Breast epithelium (tissue), 4 donors: ENCODE results near the gene RAD51AP1. TPM values are rescaled to one million over a fixed set of nuclear protein-coding genes. Genes with fewer than 3 reads are reported as not detected.

Source experiments
- DNase-seq, 2 donors: peaks; one replicate each; pipeline ENCODE4 v3.0.0-alpha.2; 2019; ENCODE audit warnings: low spot score in 2 of 2
- H3K27ac ChIP-seq, 2 donors: fragments of 200-600 bp; sonication (generic) in 1 of 2; one replicate each; pipeline ENCODE4 v1.5.1; 2016 to 2019; ENCODE audit warnings: mild to moderate bottlenecking in 1 of 2
- H3K27me3 ChIP-seq, 2 donors: fragments of 200-600 bp; sonication (generic) in 1 of 2; one replicate each; pipeline versions ENCODE4 v1.5.1 to v1.6.0; 2017 to 2019; ENCODE audit warnings: control low read depth in 1 of 2, mild to moderate bottlenecking in 1 of 2
- H3K36me3 ChIP-seq: fragments of 200-600 bp; one replicate; pipeline ENCODE4 v1.5.1; 2019
- H3K4me1 ChIP-seq, 2 donors: fragments of 200-600 bp; sonication (generic); one replicate each; pipeline ENCODE4 v1.5.1; 2016 to 2019; ENCODE audit warnings: control low read depth in 1 of 2
- H3K4me3 ChIP-seq, 3 donors: fragments of 200-600 bp; sonication (generic); 1 replicate in 2 of 3; 2 replicates in 1 of 3; pipeline ENCODE4 v1.5.1; 2016 to 2019; ENCODE audit warnings: mild to moderate bottlenecking in 3 of 3, moderate library complexity in 2 of 3
- H3K9me3 ChIP-seq, 2 donors: fragments of 200-600 bp; sonication (generic) in 1 of 2; one replicate each; pipeline ENCODE4 v1.5.1; 2016 to 2019; ENCODE audit warnings: control low read depth in 1 of 2
- POLR2A ChIP-seq: fragments of 450-650 bp; IDR thresholded peaks from one replicate; pipeline ENCODE4 v1.6.1; 2016; ENCODE audit warnings: antibody characterized with exemption, mild to moderate bottlenecking, moderate library complexity
- POLR2AphosphoS5 ChIP-seq, 3 donors: sonication (generic); formaldehyde crosslinking; IDR thresholded peaks; one replicate each; pipeline ENCODE4 v1.6.1; 2017; ENCODE audit warnings: antibody characterized with exemption in 3 of 3
- intact Hi-C: fragments of 100-400 bp; cut with DNase I; formaldehyde crosslinking; loops from one replicate; pipeline ENCODE4 v1.15.1; 2023; ENCODE audit warnings: low total_unique reads
- total RNA-seq, 3 donors: library from RNA; depleted of rRNA; stranded (reverse); fragments of >200 nt; gene quantifications; one replicate each; pipeline ENCODE4 v1.1.0, GENCODE V29; 2016
- TF ChIP-seq, protein P1 (sequence below), 3 donors: fragments of 450-650 bp; IDR thresholded peaks; one replicate each; pipeline ENCODE4 v1.5.1; 2016 to 2017; ENCODE audit warnings: antibody characterized with exemption in 3 of 3, mild to moderate bottlenecking in 3 of 3, moderate library complexity in 3 of 3

The RAD51AP1 gene
- total RNA-seq, 3 donors from 2014 or later, result 2.1 to 5.4 (median 2.9) TPM

DNA sequence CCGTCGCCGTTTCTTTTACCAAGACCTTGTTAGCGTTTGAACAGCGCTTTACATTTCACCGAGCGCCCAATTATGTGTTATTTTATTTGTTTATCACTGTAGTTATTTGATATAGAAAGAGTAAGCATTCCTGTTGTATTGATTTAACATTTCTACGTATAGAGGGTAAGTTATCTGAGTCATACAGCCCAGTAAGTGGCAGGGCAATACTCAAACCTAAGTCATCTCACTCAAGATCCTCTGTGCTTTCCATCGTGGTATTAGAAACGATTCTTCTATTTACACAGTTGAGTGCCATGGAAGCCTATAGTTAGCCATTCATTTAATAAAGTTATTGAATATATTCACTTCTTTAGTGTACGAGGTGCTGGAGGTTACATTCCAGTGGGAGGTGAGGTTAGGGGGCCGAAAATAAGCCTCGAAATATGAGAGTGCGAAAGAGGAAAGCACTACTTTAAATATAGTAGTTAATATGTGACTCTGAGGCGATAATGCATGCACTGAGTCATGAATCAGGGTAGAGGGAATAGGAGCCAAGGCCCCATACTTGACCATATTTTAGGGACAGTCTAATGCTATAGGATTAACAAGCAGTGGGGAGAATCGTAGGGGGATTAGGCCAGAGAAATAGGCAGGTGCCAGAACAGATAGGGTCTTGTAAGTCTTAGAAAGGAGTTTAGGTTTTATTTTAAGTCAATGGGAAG lies 629 bp downstream of the RAD51AP1 start:
- Histone ChIP-seq H3K27ac (peak overlapping the region in 1 of 2 donors; percentile 88), H3K36me3 (no peaks in the 10 kb centered on the region), H3K4me3 (peak overlapping the region; percentile 56 to 80 (median 75)), H3K27me3 (no peaks in the 10 kb centered on the region), H3K9me3 (no peaks in the 10 kb centered on the region), H3K4me1 (peaks cover 0 to 4% of the 10 kb centered on the region in 2 donors)
- TF ChIP-seq POLR2AphosphoS5 (IDR thresholded peaks at IDR 0.05) (no peak), POLR2A (no peak)
- TF ChIP-seq, protein P1, sequence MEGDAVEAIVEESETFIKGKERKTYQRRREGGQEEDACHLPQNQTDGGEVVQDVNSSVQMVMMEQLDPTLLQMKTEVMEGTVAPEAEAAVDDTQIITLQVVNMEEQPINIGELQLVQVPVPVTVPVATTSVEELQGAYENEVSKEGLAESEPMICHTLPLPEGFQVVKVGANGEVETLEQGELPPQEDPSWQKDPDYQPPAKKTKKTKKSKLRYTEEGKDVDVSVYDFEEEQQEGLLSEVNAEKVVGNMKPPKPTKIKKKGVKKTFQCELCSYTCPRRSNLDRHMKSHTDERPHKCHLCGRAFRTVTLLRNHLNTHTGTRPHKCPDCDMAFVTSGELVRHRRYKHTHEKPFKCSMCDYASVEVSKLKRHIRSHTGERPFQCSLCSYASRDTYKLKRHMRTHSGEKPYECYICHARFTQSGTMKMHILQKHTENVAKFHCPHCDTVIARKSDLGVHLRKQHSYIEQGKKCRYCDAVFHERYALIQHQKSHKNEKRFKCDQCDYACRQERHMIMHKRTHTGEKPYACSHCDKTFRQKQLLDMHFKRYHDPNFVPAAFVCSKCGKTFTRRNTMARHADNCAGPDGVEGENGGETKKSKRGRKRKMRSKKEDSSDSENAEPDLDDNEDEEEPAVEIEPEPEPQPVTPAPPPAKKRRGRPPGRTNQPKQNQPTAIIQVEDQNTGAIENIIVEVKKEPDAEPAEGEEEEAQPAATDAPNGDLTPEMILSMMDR (IDR thresholded peaks at IDR 0.05), result no peak
- intact Hi-C loops, result no loop called here
- DNase-seq, result no peak

DNA sequence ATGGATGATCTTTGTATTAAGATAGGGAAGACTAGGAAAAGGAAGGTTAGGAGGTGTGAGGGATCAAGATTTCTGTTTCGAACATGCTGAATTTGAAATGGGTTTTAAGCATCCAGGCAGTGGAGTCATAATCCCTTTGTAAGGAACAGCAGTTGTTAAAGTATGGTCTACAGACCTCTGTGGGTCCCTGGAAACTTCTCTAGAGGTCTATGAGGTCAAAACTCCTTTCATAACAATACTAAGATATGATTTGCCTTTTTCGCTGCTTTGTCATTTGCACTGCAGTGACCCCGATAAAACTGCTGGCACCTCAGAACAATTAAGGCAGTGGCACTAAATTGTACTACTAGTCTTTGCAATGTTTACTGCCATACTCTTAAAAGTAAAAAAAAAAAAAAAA lies 1.5 kb downstream of the RAD51AP1 start:
- Histone ChIP-seq H3K9me3 (no peaks in the 10 kb centered on the region), H3K27ac (no peak overlapping the region), H3K27me3 (no peaks in the 10 kb centered on the region), H3K4me1 (peaks cover 0 to 4% of the 10 kb centered on the region in 2 donors), H3K36me3 (no peaks in the 10 kb centered on the region), H3K4me3 (no peak overlapping the region)
- DNase-seq, result no peak
- TF ChIP-seq POLR2AphosphoS5 (IDR thresholded peaks at IDR 0.05), result no peak
- TF ChIP-seq POLR2A, result no peak
- TF ChIP-seq, protein P1 (IDR thresholded peaks at IDR 0.05), result no peak
- intact Hi-C loops, result no loop called here

DNA sequence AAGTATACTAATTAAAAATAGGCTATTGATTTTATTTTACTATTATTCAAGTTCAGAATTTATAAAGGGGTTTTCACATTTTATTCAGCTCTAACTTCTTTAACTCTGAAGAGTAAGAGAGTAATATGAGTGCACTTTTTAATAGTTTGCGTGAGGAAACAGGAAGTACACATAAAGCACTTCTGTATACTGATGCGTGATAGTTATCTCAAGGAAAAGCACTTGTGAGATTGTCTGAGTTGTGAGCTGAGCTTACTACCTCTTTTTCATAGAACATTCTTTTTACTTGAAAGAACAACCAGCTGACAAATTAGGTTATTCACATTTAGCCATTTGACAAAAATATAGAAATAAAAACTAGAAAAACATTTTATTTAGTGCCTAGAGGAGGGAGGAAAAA lies 1.9 kb downstream of the RAD51AP1 start:
- H3K36me3 ChIP-seq, result no peaks in the 10 kb centered on the region
- no peak overlapping the region for H3K27ac ChIP-seq
- H3K4me3 ChIP-seq, result no peak overlapping the region
- intact Hi-C loops, result no loop called here
- DNase-seq, result no peak
- H3K9me3 ChIP-seq, result no peaks in the 10 kb centered on the region
- no peak for TF ChIP-seq POLR2AphosphoS5 (IDR thresholded peaks at IDR 0.05)
- no peak for TF ChIP-seq POLR2A
- TF ChIP-seq, protein P1 (IDR thresholded peaks at IDR 0.05), result no peak
- H3K4me1 ChIP-seq, result peaks cover 0 to 4% of the 10 kb centered on the region in 2 donors
- no peaks in the 10 kb centered on the region for H3K27me3 ChIP-seq

DNA sequence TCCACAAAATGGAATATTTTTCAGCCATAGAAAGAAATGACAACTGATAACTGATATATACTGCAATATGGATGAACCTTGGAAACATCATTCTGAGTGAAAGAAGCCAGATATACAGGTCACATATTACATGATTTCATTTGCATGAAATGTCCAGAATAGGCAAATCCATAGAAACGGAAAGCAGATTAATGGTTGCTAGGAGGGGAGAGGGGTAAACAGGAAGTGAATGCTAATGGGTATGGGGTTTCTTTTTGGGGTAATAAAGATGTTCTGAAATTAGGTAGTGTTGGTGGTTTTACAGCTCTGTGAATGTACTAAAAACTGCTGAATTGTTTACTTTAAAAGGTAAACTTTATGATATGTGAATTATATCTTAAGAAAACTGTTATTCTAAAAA lies 6.5 kb downstream of the RAD51AP1 start:
- intact Hi-C loops, result no loop called here
- no peaks in the 10 kb centered on the region for H3K27me3 ChIP-seq
- H3K27ac ChIP-seq, result no peak overlapping the region
- DNase-seq, result no peak
- TF ChIP-seq, protein P1 (IDR thresholded peaks at IDR 0.05), result no peak
- TF ChIP-seq POLR2AphosphoS5 (IDR thresholded peaks at IDR 0.05) (no peak), POLR2A (no peak)
- H3K36me3 ChIP-seq, result no peaks in the 10 kb centered on the region
- H3K4me1 ChIP-seq, result no peaks in the 10 kb centered on the region
- H3K9me3 ChIP-seq, result no peaks in the 10 kb centered on the region
- H3K4me3 ChIP-seq, result no peak overlapping the region

DNA sequence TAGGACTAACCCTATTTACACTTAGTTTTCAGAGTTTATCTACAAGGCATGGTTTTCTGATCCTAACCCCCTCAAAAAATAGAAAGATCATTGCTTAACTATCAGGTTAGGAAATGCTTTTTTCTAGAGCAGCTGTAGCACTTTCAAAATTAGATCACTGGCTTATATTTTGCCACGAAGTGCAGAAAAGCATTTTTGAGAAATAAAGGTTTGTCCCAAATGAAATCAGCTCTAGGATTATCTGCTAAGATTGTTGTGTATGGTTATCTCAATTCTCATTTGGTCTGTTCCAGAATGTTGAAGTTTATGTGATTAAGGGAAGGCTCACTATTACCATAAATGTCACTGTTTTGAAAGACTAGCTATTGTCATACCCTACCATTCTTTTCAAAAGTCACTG lies 13.5 kb downstream of the RAD51AP1 start:
- no peaks in the 10 kb centered on the region for H3K4me1 ChIP-seq
- no peak for TF ChIP-seq POLR2A
- TF ChIP-seq, protein P1 (IDR thresholded peaks at IDR 0.05), result no peak
- no peak for TF ChIP-seq POLR2AphosphoS5 (IDR thresholded peaks at IDR 0.05)
- DNase-seq, result no peak
- H3K27ac ChIP-seq, result no peak overlapping the region
- no peak overlapping the region for H3K4me3 ChIP-seq
- no peaks in the 10 kb centered on the region for H3K9me3 ChIP-seq
- intact Hi-C loops, result no loop called here
- H3K36me3 ChIP-seq, result no peaks in the 10 kb centered on the region
- no peaks in the 10 kb centered on the region for H3K27me3 ChIP-seq
